ENCODE measurements around the gene UBE2E1.

Gene UBE2E1

GRCh38 chr3:23805633-23806533, at the start of gene UBE2E1:
Gene UBE2E1 (plus strand): TSS chr3:23805955. CDS start chr3:23807270, 1,315 bp downstream.
- no peak for DNase-seq

- DNase-seq, result no peak
These were observed 49.4 kb upstream of the UBE2E1 start for GRCh38 chr3:23756206-23756840.

GRCh38 chr3:23758253-23758838, 47.4 kb upstream of the UBE2E1 start:
- DNase-seq, result no peak

GRCh38 chr3:23760325-23760724, 45.4 kb upstream of the UBE2E1 start:
- DNase-seq, result no peak

GRCh38 chr3:23760871-23761373, 44.8 kb upstream of the UBE2E1 start:
- DNase-seq, result no peak

GRCh38 chr3:23761440-23761896, 44.3 kb upstream of the UBE2E1 start:
- no peak for DNase-seq

- DNase-seq, result no peak
These were observed 43.5 kb upstream of the UBE2E1 start for GRCh38 chr3:23762214-23762613.

GRCh38 chr3:23762759-23763477, 42.8 kb upstream of the UBE2E1 start:
- no peak for DNase-seq

- no peak for DNase-seq
These were observed 41.3 kb upstream of the UBE2E1 start for GRCh38 chr3:23764407-23764806.

GRCh38 chr3:23767546-23767945, 38.2 kb upstream of the UBE2E1 start:
- no peak for DNase-seq

- DNase-seq, result no peak
These were observed 30.4 kb upstream of the UBE2E1 start for GRCh38 chr3:23775254-23775909.

- DNase-seq, result no peak
These were observed 29.3 kb upstream of the UBE2E1 start for GRCh38 chr3:23776352-23776891.

GRCh38 chr3:23778446-23778845, 27.3 kb upstream of the UBE2E1 start:
- no peak for DNase-seq

- DNase-seq, result no peak
These were observed 25.9 kb upstream of the UBE2E1 start for GRCh38 chr3:23779841-23780240.

GRCh38 chr3:23781051-23781450, 24.7 kb upstream of the UBE2E1 start:
- DNase-seq, result no peak

- no peak for DNase-seq
These were observed 23.9 kb upstream of the UBE2E1 start for GRCh38 chr3:23781871-23782270.

GRCh38 chr3:23785097-23785645, 20.6 kb upstream of the UBE2E1 start:
- no peak for DNase-seq

GRCh38 chr3:23785882-23786281, 19.9 kb upstream of the UBE2E1 start:
- no peak for DNase-seq

- no peak for DNase-seq
These were observed 14.1 kb upstream of the UBE2E1 start for GRCh38 chr3:23791678-23792077.

GRCh38 chr3:23793528-23794134, 12.1 kb upstream of the UBE2E1 start:
- no peak for DNase-seq

GRCh38 chr3:23795096-23795495, 10.7 kb upstream of the UBE2E1 start:
- no peak for DNase-seq
